Measurements from ENCODE around the gene SUGP1. TPM values are rescaled to one million over a fixed set of nuclear protein-coding genes. Genes with fewer than 3 reads are reported as not detected.

The SUGP1 gene
- total RNA-seq, 1 donor from 2014 or later = 14.5 TPM

- DNase-seq = no peak
These were observed 93.1 kb downstream of the SUGP1 start for GRCh38 chr19:19227217-19227616.

GRCh38 chr19:19226663-19227062 is 93.6 kb downstream of the SUGP1 start:
- DNase-seq = no peak

DNA sequence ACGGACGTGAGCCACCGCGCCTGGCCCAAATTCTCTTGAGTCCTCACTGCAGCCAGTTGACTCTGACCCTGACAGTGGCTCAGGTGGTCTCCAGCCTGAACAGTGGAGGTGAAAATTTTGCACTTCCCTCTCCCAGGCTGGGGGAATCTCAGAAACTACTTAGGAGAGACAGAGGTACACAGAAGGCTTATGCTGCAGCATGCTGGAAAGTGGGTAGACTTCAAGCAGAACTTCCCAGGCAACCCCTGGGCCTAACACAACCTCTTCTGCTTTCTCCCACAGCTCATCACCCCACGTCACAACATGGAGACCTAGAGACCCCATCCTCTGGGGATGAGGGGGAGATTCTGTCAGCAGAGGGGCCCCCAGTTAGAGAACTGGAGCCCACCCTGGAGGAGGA is 94.1 kb downstream of the SUGP1 start:
- no peak for DNase-seq

Small RNA genes within 50 kb of the gene (small RNA-seq; reads per million reads assigned to genes)
- not detected for gene RNU6-1028P

Other genes with a start within 250 kb of the SUGP1 start
- gene TMEM161A, start 182.0 kb downstream of the SUGP1 start, total RNA-seq = 6.2 TPM
- gene MEF2B, start 150.2 kb downstream of the SUGP1 start, total RNA-seq = not detected
- 14.5 TPM for gene BORCS8, start 128.4 kb downstream of the SUGP1 start, total RNA-seq
- gene RFXANK, start 128.3 kb downstream of the SUGP1 start, total RNA-seq = 14.5 TPM
- 12.6 TPM for gene NR2C2AP, start 117.1 kb downstream of the SUGP1 start, total RNA-seq
- 161 TPM for gene NCAN, start 108.6 kb downstream of the SUGP1 start, total RNA-seq
- gene TM6SF2, start 47.2 kb downstream of the SUGP1 start, total RNA-seq = not detected
- 31.7 TPM for gene MAU2, start 320 bp upstream of the SUGP1 start, total RNA-seq
- 14.2 TPM for gene GATAD2A, start 85.2 kb upstream of the SUGP1 start, total RNA-seq
- 1.2 TPM for gene TSSK6, start 195.0 kb upstream of the SUGP1 start, total RNA-seq
- gene NDUFA13, start 195.7 kb upstream of the SUGP1 start, total RNA-seq = 60.4 TPM
- 1.6 TPM for gene YJEFN3, start 208.4 kb upstream of the SUGP1 start, total RNA-seq
- 0.62 TPM for gene CILP2, start 217.8 kb upstream of the SUGP1 start, total RNA-seq

All from occipital lobe (tissue), 3 donors.